ENCODE results near the gene SMIM26. TPM values are rescaled to one million over a fixed set of nuclear protein-coding genes. Genes with fewer than 3 reads are reported as not detected.

The SMIM26 gene
- total and polyA plus RNA-seq, 2 of the 13 experiments (the other 11 are each of a cell fraction or from before 2014, with no cell fraction given) = 214 to 249 TPM

GRCh38 chr20:18566892-18567738 lies at the start of gene SMIM26 (continued):
- TF ChIP-seq CTCF (CRISPR knock-in tag; IDR thresholded peaks at IDR 0.05) (0 out of 2 replicates have a peak, but pooled peaks have one; percentile 19), HNRNPH1 (optimal IDR thresholded peaks at IDR 0.05; ENCODE audit: low read depth, low read length) (peak; percentile 47), PRPF4 (IDR thresholded peaks at IDR 0.05; ENCODE audit: low read depth, low read length, poor library complexity, severe bottlenecking) (no peak), ZNF143 (CRISPR knock-in tag; IDR thresholded peaks at IDR 0.05) (peak; percentile 92), ATRX (CRISPR knock-in tag; IDR thresholded peaks at IDR 0.05; ENCODE audit: borderline replicate concordance) (no peak), RCOR2 (CRISPR knock-in tag; IDR thresholded peaks at IDR 0.05) (no peak), ZXDC (CRISPR knock-in tag; IDR thresholded peaks at IDR 0.05) (0 out of 2 replicates have a peak, but pooled peaks have one; percentile 91), AGO1 (IDR thresholded peaks at IDR 0.05; ENCODE audit: low read depth, low read length, poor library complexity, severe bottlenecking) (peak; percentile 73), TGIF2 (CRISPR knock-in tag; IDR thresholded peaks at IDR 0.05) (no peak), HHEX (CRISPR knock-in tag; IDR thresholded peaks at IDR 0.05) (0 out of 2 replicates have a peak, but pooled peaks have one; percentile 17), NFRKB (IDR thresholded peaks at IDR 0.05) (no peak), SP4 (CRISPR knock-in tag; IDR thresholded peaks at IDR 0.05) (peak; percentile 95), ZC3H4 (CRISPR knock-in tag; IDR thresholded peaks at IDR 0.05; ENCODE audit: borderline replicate concordance) (peak; percentile 3), ATF5 (CRISPR knock-in tag; IDR thresholded peaks at IDR 0.05; ENCODE audit: low read depth) (peak; percentile 90; the same call in 1 of the 2 replicates), SRY (CRISPR knock-in tag; IDR thresholded peaks at IDR 0.05) (peak; percentile 96), RBAK (CRISPR knock-in tag; IDR thresholded peaks at IDR 0.05) (no peak), ZNF569 (CRISPR knock-in tag; IDR thresholded peaks at IDR 0.05; ENCODE audit: borderline replicate concordance) (peak; percentile 83; the same call in 1 of the 2 replicates), PAF1 (CRISPR knock-in tag; IDR thresholded peaks at IDR 0.05) (no peak), MLLT10 (CRISPR knock-in tag; IDR thresholded peaks at IDR 0.05) (no peak), SNRNP70 (IDR thresholded peaks at IDR 0.05; ENCODE audit: low read depth, low read length) (no peak), ZNF343 (CRISPR knock-in tag; IDR thresholded peaks at IDR 0.05) (peak; percentile 71; the same call in 1 of the 2 replicates), ZNF839 (CRISPR knock-in tag; IDR thresholded peaks at IDR 0.05; ENCODE audit: borderline replicate concordance) (peak; percentile 98; the same call in 1 of the 2 replicates), IRF9 (CRISPR knock-in tag; IDR thresholded peaks at IDR 0.05; ENCODE audit: borderline replicate concordance) (peak; percentile 98)

Measured in HepG2 (cell line).